ENCODE data around the gene TBC1D25.
"Not testable (repeated sequence)": the region's sequence is repeated elsewhere in the genome, so short reads cannot be mapped to it uniquely, and the experiment has no call there.

Gene TBC1D25

GRCh38 chrX:48516987-48517386 lies 22.5 kb upstream of the TBC1D25 start:
- FAIRE-seq, result no peak

- FAIRE-seq, result not testable (repeated sequence)
Observed at GRCh38 chrX:48519481-48519880, 20.0 kb upstream of the TBC1D25 start.

DNA sequence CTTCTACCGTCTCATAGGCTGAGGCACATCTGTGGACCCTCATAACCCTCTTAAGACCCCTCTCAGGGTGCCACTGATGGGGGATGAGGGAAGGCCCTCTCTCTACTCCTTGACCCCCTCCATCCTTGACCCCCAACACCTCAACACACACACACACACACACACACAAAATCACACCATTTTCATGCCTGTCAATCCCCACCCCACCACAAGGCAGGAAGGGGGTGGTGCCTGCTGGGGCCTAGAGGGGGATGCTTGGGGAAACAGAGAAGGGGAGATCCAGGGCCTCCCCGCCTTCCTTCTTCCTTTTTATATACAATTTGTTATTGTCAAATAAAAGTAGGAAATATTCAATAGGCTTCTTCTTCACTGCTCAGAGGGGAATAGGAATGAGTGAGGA lies 19.1 kb upstream of the TBC1D25 start:
- FAIRE-seq, result no peak

GRCh38 chrX:48520976-48521352 lies 18.6 kb upstream of the TBC1D25 start:
- no peak for FAIRE-seq

- FAIRE-seq, result peak; percentile 7
Observed at GRCh38 chrX:48521353-48522243, 17.9 kb upstream of the TBC1D25 start, which contains the start of gene EBP. EBP (plus strand) TSS chrX:48521808; CDS start chrX:48523772, 1,964 bp downstream.

- no peak for FAIRE-seq
Observed at GRCh38 chrX:48522291-48522690, 17.2 kb upstream of the TBC1D25 start.

- no peak for FAIRE-seq
Observed at GRCh38 chrX:48523682-48524081, 15.8 kb upstream of the TBC1D25 start.

DNA sequence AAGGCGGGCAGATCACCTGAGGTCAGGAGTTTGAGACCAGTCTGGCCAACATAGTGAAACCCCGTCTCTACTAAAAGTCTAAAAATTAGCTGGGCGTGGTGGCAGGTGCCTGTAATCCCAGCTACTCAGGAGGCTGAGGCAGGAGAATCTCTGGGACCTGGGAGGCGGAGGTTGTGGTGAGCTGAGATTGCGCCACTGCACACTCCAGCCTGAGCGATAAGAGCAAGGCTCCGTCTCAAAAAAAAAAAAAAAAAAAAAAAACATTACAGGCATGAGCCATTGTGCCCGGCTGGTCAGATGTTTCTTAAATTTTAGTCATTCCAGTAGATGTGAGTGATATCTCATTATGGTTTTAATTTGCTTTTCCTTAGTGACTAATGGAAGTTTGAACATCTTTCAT lies 13.7 kb upstream of the TBC1D25 start:
- FAIRE-seq, result not testable (repeated sequence)

- no peak for FAIRE-seq
Observed at GRCh38 chrX:48530736-48531135, 8.8 kb upstream of the TBC1D25 start.

DNA sequence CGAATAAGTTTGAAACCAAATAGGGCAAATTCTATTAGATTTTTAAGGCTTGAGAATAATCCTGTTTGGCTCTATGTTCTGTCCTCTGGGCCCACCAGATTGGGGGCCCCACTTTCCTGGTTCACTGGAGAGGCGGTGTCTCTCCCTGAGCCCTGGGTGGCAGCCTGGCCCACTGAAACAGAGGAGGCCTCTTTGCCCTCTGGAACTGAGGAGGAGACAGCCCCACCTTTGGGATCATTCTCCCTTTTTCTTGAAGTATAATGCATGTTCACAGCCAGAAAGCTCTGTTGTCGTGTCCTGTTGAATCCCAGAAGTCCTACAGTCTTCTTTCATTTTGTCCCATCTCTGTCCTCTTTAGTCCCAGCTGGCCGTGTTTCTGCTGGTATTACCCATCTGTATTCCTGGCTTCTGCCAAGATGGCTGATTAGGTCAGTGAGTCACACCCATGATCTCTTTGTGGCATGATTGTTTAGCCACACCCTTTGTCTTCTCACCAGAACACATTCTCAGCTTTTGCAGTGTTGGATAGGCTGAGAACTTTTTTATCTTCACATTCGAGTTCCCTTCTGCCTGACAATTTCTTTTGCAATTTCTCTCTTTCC lies 8.1 kb upstream of the TBC1D25 start:
- FAIRE-seq, result no peak

GRCh38 chrX:48532161-48532560 lies 7.4 kb upstream of the TBC1D25 start:
- FAIRE-seq, result no peak

DNA sequence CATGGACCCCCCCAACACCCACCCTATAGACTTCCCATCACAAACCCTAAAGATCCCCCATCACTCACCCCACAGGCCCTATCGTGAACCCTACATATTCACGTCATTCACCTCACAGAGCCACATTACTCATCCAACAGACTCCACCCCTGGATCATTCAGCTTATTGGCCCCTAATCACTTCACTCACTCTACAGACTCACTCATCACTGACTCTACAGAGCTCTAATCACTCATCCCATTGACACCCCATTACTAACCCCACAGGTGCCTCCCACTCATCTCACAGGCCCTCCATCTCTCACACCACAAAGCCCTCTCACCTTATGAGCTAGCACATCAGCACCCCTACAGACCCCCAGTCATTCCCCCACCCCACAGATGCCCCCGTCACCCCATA lies 6.3 kb upstream of the TBC1D25 start:
- no peak for FAIRE-seq

- FAIRE-seq, result no peak
Observed at GRCh38 chrX:48538641-48539344, 721 bp upstream of the TBC1D25 start.

- FAIRE-seq, result no peak
Observed at GRCh38 chrX:48540028-48540375, 488 bp downstream of the TBC1D25 start.

- no peak for FAIRE-seq
Observed at GRCh38 chrX:48540480-48540879, 966 bp downstream of the TBC1D25 start.

- FAIRE-seq, result no peak
Observed at GRCh38 chrX:48541140-48541814, 1.8 kb downstream of the TBC1D25 start.

GRCh38 chrX:48548871-48549270 lies 9.4 kb downstream of the TBC1D25 start:
- no peak for FAIRE-seq

- not testable (repeated sequence) for FAIRE-seq
Observed at GRCh38 chrX:48555731-48556325, 16.3 kb downstream of the TBC1D25 start.

GRCh38 chrX:48558271-48558670 lies 18.8 kb downstream of the TBC1D25 start:
- FAIRE-seq, result no peak

- FAIRE-seq, result no peak
Observed at GRCh38 chrX:48559636-48560035, 20.1 kb downstream of the TBC1D25 start.

DNA sequence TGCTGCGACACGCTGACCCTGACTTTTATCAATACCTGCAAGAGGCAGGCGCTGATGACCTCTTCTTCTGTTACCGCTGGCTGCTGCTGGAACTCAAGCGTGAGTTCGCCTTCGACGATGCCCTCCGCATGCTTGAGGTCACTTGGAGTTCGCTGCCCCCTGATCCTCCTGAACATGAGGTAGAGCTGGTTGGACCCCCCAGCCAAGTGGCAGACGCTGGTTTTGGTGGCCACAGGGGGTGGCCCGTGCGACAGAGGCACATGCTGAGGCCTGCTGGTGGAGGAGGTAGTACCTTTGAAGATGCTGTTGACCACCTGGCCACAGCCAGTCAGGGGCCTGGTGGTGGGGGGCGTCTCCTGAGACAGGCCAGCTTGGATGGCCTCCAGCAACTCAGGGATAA lies 20.5 kb downstream of the TBC1D25 start:
- no peak for FAIRE-seq

GRCh38 chrX:48560681-48561080 lies 21.2 kb downstream of the TBC1D25 start:
- no peak for FAIRE-seq

GRCh38 chrX:48569958-48570357 lies 30.4 kb downstream of the TBC1D25 start:
- FAIRE-seq, result no peak

All from TTC549 (cell line).